ENCODE measurements around the gene NRAS.
A peak's percentile ranks its signal among the peaks of the same experiment; 100 is the strongest.

Gene NRAS

DNA sequence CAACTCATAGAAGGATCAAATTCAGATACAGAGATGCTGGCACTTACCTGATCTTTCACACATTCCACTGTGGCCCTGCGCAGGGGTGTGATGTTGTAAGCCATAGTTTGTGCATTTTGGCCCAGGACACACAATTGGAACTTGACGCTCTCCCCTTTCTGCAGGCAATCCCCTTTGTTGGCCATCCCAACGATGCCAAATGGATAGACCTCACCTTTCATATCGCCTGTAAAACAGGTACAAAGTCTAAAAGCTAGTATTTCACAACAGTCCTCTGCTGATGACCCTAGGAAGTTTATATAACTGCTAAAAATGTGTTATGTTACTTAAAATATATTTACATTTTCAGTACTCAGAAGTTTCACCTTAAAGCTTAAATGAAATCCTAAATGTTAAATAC lies 3.9 kb upstream of the NRAS start:
- TF ChIP-seq ZNF600 (tag by site-specific recombination; IDR thresholded peaks at IDR 0.05) (no peak), ZNF639 (tag by site-specific recombination; IDR thresholded peaks at IDR 0.05) (no peak)
- Histone ChIP-seq H3K27ac (ENCODE audit: extremely low read depth, low read depth, low read length) (no peak overlapping the region), H3K36me3 (ENCODE audit: control insufficient read depth in 2 of 2, insufficient read depth in 1 of 2, low read length in 2 of 2) (peaks cover 60 to 86% of the 10 kb centered on the region in 2 experiments), H3K4me1 (ENCODE audit: control insufficient read depth, insufficient read depth, low read length) (no peaks in the 10 kb centered on the region), H3K9me3 (ENCODE audit: control insufficient read depth, insufficient read depth, low read depth, low read length) (no peaks in the 10 kb centered on the region), H3K4me3 (ENCODE audit: low read depth, low read length) (no peak overlapping the region)
- CTCF ChIA-PET: interaction anchor here (1.1 kb wide), 1 partner anchor 18 kb away, joined by 6 read pairs; no protein-coding TSS in a partner anchor
- POLR2A ChIA-PET: no interaction called here

GRCh38 chr1:114719424-114719787 lies 2.8 kb upstream of the NRAS start:
- ChIA-PET POLR2A (no interaction called here), CTCF (no interaction called here)
- H3K27ac ChIP-seq (ENCODE audit: extremely low read depth, low read depth, low read length): no peak overlapping the region
- TF ChIP-seq, protein P1, sequence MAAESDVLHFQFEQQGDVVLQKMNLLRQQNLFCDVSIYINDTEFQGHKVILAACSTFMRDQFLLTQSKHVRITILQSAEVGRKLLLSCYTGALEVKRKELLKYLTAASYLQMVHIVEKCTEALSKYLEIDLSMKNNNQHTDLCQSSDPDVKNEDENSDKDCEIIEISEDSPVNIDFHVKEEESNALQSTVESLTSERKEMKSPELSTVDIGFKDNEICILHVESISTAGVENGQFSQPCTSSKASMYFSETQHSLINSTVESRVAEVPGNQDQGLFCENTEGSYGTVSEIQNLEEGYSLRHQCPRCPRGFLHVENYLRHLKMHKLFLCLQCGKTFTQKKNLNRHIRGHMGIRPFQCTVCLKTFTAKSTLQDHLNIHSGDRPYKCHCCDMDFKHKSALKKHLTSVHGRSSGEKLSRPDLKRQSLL (tag by site-specific recombination; IDR thresholded peaks at IDR 0.05): no peak
- TF ChIP-seq, protein P2, sequence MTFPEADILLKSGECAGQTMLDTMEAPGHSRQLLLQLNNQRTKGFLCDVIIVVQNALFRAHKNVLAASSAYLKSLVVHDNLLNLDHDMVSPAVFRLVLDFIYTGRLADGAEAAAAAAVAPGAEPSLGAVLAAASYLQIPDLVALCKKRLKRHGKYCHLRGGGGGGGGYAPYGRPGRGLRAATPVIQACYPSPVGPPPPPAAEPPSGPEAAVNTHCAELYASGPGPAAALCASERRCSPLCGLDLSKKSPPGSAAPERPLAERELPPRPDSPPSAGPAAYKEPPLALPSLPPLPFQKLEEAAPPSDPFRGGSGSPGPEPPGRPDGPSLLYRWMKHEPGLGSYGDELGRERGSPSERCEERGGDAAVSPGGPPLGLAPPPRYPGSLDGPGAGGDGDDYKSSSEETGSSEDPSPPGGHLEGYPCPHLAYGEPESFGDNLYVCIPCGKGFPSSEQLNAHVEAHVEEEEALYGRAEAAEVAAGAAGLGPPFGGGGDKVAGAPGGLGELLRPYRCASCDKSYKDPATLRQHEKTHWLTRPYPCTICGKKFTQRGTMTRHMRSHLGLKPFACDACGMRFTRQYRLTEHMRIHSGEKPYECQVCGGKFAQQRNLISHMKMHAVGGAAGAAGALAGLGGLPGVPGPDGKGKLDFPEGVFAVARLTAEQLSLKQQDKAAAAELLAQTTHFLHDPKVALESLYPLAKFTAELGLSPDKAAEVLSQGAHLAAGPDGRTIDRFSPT (tag by site-specific recombination; IDR thresholded peaks at IDR 0.05): no peak
- TF ChIP-seq, protein P3, sequence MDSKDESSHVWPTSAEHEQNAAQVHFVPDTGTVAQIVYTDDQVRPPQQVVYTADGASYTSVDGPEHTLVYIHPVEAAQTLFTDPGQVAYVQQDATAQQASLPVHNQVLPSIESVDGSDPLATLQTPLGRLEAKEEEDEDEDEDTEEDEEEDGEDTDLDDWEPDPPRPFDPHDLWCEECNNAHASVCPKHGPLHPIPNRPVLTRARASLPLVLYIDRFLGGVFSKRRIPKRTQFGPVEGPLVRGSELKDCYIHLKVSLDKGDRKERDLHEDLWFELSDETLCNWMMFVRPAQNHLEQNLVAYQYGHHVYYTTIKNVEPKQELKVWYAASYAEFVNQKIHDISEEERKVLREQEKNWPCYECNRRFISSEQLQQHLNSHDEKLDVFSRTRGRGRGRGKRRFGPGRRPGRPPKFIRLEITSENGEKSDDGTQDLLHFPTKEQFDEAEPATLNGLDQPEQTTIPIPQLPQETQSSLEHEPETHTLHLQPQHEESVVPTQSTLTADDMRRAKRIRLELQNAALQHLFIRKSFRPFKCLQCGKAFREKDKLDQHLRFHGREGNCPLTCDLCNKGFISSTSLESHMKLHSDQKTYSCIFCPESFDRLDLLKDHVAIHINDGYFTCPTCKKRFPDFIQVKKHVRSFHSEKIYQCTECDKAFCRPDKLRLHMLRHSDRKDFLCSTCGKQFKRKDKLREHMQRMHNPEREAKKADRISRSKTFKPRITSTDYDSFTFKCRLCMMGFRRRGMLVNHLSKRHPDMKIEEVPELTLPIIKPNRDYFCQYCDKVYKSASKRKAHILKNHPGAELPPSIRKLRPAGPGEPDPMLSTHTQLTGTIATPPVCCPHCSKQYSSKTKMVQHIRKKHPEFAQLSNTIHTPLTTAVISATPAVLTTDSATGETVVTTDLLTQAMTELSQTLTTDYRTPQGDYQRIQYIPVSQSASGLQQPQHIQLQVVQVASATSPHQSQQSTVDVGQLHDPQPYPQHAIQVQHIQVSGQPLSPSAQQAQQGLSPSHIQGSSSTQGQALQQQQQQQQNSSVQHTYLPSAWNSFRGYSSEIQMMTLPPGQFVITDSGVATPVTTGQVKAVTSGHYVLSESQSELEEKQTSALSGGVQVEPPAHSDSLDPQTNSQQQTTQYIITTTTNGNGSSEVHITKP (tag by site-specific recombination; IDR thresholded peaks at IDR 0.05): no peak
- TF ChIP-seq ZNF248 (tag by site-specific recombination; IDR thresholded peaks at IDR 0.05): no peak
- no peaks in the 10 kb centered on the region for H3K9me3 ChIP-seq (ENCODE audit: control insufficient read depth, insufficient read depth, low read depth, low read length)
- H3K36me3 ChIP-seq (ENCODE audit: control insufficient read depth in 2 of 2, insufficient read depth in 1 of 2, low read length in 2 of 2): peaks cover 49 to 83% of the 10 kb centered on the region in 2 experiments
- H3K4me3 ChIP-seq (ENCODE audit: low read depth, low read length): no peak overlapping the region
- no peaks in the 10 kb centered on the region for H3K4me1 ChIP-seq (ENCODE audit: control insufficient read depth, insufficient read depth, low read length)

DNA sequence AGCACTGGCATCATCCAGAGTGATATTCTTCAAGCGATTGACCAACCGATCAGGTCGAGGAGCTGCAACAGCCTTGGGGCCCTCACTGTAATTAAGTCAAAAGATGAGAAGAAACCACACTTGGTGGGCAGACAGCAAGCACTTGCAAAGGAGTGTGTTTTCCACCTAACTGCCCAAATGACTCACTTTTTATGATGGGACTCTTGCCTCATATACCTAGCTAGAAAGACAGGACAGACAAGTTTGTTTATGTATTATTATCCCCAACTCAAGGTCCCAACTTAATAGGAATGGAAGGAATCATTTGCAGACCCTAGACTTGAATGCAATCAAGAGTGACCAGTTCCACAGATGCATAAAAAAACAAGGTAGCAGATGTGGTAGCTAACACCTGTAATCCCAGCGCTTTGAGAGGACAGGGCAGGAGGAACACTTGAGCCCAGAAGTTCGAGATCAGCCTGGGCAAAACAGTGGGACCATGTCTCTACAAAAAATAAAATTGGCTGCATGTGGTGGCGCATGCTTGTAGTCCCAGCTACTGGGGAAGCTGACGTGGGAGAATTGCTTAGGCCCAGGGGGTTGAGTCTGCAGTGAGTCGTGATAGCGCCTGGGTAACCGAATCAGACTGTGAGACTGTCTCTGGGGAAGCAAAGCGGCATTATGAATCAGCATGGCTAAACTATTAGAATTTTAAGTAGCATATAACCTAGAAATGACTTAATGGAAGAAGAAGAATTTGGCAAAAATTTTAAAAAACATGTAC lies 2.3 kb upstream of the NRAS start:
- peak; percentile 59; the same call in 1 of the 2 replicates for TF ChIP-seq OSR2 (tag by site-specific recombination; IDR thresholded peaks at IDR 0.05)
- no peak for TF ChIP-seq ZNF394 (tag by site-specific recombination; IDR thresholded peaks at IDR 0.05; ENCODE audit: borderline replicate concordance)
- peaks cover 48 to 83% of the 10 kb centered on the region in 2 experiments for H3K36me3 ChIP-seq (ENCODE audit: control insufficient read depth in 2 of 2, insufficient read depth in 1 of 2, low read length in 2 of 2)
- POLR2A ChIA-PET: no interaction called here
- no peak overlapping the region for H3K4me3 ChIP-seq (ENCODE audit: low read depth, low read length)
- H3K9me3 ChIP-seq (ENCODE audit: control insufficient read depth, insufficient read depth, low read depth, low read length): no peaks in the 10 kb centered on the region
- H3K4me1 ChIP-seq (ENCODE audit: control insufficient read depth, insufficient read depth, low read length): no peaks in the 10 kb centered on the region
- H3K27ac ChIP-seq (ENCODE audit: extremely low read depth, low read depth, low read length): no peak overlapping the region
- CTCF ChIA-PET: no interaction called here
